NCI-H226 (cell line): Measurements from ENCODE around the gene KIFC3.
"Not testable (repeated sequence)": the region's sequence is repeated elsewhere in the genome, so short reads cannot be mapped to it uniquely, and the experiment has no call there.

Experiments used
- DNase-seq: peaks from one replicate; pipeline ENCODE4 v3.0.0-alpha.2; 2015

The KIFC3 gene

DNA sequence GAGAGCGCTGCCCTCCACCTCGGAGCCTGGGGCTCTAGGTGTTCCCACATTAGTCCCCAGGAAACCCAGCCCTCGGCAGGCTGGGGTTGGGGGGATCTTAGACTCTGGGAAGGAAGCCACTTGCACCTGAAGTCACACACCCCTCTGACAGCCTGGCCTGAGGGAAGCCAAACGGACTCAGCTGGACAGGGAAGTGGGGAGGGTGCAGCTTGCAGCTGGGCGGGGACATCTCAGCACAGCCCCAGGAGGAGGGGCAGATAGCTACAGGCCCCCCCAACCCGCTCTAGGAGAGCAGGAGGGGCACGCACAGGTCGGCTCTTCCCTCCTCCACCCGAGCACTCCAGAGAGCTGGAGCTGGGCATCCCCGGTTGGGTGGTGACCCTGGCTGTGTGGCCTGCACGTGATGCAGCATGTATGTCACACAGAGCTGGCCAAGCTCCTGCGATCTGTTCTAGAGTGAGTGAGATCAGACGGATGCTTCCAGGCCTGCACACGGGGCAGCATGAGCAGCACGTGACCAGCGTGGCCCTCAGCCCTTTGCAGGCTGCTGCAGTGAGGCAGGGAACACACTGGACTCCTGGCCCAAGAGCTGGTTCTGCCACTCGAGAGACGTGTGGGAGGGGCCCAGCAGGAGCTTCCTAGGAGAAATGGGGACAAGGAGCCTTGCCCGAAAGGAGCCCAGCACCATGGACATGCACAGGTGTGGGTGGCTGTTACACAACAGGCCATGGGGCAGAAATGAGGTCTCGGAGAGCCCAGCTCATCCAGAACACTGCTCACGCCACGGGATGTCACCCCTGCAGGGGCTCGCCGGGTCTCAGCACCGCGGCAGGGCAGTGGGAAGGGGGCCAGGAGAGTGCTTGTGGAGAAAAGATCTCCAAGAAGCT, 15.4 kb downstream of the KIFC3 start:
- DNase-seq: no peak

DNA sequence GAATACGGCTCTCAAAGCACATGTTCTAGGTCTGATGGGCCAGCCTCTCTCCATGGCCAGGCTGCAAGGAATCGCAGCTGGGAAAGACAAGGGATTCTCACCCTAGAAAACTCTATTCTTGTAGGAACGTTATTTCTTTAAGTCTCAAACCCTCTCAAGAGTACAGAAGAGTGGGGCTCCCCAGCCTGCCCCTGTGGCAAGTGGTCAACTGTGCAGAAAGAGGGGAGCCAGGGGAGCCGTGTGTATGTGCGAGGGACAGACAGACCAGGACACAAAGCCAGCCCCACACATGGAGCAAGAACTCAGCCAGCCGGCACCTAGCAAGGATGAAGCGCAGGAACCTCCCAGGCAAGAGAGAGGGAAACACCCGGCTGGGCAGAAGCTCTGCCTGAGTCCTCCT, 16.4 kb downstream of the KIFC3 start:
- DNase-seq: no peak

DNA sequence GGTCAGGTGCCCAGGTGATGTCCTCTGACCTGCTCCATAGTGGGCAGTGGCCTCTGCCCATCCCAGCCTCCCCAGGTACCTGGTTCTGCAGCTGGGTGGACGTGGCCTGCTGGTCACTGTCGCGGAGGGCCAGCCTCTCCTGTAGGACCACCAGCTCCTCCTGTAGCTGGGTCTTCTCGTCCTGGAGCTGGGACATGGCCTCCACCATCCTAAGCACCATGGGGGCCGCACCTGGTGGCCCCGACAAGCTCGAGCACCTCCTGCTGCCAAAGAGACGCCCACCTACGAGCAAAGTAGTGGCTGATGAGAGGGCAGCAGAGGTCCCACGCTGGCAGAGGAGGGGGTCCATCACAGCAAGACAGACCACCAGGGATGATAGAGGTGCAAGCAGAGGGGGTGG, 16.9 kb downstream of the KIFC3 start:
- no peak for DNase-seq

DNA sequence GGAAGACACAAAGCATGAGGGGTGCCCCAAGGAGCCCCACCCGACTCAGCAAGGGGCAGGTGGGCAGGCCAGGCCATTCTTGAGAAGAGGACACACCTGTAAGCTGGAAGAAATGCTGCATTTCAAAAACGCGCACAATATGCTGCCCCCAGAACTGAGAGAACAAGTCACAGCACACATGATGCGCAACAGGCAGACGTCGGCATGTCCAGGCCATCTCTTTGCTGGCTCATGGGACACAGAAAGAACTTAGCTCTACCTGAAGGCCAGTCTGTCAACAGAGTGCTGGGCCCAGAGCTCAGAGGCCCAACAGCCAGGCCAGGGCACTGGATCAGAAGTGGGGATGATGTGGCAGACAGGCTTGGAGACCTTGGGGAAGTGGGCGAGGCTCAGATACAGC, 18.0 kb downstream of the KIFC3 start:
- DNase-seq: no peak

DNA sequence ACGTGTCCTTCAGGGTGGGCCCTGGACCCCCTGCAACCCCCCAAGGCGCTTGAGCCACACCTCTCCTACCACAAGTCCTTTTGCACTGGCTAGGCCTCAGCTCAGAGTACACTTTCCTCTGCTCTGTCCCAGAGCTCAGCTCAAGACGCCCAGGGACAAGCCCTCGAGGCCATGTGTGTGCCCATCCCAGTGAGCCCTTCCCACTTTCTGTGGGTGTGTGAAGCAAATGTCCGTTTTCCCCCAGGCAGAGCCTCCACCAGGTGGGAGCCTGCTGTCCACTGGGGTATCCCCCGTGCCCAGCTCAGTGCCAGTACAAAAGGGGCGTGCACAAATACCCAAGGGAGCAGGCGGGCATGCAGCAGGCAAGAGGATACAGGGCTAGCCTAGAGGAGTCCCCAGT, 18.4 kb downstream of the KIFC3 start:
- DNase-seq: no peak

DNA sequence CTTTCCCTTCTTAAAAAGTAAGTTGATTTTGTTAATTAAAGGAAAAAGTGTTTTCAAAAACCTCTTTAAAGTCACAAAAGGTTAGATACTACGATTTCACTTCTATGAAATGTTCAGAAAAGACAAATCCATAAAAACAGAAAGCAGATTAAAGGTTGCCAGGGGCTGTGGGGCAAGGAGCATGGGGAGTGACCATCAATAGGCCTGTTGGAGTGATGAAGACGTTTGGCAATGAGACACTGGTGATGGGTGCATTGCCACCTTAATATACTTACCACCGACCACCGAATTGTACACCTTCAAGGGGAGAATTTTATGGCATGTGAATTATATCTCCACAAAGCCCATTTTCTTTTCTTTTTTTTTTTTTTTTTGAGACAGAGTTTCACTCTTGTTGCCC, 19.2 kb downstream of the KIFC3 start:
- no peak for DNase-seq

DNA sequence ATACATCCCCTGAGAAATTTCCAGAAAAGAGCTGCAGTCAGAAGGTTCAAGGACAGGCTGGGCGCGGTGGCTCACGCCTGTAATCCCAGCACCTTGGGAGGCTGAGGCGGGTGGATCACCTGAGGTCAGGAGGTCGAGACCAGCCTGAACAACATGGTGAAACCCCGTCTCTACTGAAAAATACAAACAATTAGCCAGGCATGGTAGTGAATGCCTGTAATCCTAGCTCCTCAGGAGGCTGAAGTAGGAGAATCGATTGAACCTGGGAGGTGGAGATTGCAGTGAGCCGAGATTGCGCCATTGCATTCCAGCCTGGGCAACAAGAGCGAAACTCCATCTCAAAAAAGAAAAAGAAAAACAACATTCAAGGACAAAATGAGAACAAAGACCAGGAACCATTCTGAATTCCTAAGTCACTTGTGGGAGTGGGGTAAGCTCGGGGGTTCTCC, 19.7 kb downstream of the KIFC3 start:
- not testable (repeated sequence) for DNase-seq

DNA sequence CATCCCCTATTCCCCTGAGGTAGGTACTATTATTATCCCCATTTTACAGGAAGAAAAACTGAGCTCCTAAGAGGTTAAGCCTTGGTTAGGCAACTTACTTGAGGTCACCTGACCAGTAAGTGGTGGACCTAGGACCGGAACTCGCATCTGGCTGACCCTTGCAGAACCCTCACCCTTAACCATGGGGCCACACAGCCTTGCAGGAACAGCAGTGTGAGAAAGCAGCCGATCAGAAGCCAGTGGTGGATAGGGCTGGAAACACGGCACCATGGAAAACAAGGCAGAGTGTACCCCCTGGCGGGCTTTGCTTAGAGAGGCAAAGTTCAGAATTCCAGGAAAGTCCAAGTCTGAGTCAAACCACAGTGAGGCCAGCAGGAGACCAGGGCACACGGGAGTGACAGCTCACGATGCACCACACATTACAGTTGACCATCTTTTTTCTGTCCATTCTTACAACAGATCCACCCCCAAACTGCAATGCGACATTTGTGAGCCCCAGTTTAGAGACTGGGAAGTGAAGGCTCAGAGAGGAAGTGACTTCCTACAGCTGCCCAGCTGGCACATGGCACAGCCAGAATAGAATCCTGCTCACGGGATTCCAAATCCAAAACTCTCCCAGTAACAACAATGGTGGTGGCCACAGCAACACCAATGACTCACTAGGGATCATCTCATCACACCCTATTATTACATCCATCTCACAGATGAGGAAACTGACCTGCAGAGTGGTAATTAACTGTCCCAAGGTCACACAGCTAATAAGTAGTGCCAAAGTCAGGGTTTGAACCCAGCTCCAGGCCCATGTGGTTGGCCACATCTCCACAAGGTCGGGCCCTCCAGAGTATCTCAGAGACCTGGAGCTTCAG, 20.3 kb downstream of the KIFC3 start:
- DNase-seq: no peak

DNA sequence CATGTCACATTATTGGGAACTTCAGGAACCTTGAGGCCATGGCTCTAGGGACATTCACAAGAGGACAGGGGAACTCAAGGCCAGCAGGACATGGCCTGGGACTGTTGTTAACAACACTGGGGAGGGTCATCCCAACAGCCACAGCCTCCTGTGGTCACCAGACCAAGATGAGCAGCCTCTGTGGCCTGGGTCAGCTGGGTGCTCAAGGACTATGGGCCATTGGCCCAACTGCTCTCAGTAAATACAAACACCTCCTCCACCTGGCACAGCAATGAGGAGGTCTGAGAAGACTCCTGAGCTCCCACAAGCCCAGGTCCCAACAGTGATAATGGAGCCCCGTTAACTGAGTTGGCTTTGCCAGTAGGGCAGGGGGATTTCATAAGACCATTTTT, 20.9 kb downstream of the KIFC3 start:
- no peak for DNase-seq

DNA sequence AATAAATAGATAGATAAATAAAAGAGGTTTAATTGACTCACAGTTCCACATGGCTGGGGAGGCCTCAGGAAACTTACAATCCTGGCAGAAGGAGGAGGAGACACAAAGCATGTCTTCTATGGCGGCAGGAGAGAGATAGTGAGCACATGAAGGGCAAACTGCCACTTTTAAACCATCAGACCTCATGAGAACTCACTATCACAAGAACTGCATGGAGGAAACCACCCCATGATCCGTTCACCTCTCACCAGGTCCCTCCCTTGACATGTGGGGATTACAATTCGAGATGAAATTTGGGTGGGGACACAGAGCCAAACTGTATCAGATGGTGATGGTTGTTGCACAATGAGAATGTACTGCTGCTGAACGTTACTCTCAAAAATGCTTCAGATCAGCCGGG, 22.5 kb downstream of the KIFC3 start:
- DNase-seq: not testable (repeated sequence)

DNA sequence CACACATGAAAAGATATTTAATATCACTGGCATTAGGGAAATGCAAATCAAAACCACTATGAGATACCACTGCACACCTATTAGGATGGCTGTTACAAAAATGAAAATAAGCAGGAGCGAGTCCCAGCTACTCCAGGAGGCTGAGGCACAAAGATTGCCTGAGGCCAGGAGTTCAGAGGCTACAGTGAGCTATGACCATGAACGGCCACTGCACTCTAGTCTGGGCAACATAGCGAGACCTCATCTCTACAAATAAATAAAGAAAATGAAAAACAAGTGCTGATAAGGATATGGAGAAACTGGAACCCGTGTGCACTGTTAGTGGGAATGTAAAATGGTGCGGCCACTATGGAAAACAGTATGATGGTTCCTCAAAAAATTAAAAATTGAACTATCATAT, 23.6 kb downstream of the KIFC3 start:
- no peak for DNase-seq

DNA sequence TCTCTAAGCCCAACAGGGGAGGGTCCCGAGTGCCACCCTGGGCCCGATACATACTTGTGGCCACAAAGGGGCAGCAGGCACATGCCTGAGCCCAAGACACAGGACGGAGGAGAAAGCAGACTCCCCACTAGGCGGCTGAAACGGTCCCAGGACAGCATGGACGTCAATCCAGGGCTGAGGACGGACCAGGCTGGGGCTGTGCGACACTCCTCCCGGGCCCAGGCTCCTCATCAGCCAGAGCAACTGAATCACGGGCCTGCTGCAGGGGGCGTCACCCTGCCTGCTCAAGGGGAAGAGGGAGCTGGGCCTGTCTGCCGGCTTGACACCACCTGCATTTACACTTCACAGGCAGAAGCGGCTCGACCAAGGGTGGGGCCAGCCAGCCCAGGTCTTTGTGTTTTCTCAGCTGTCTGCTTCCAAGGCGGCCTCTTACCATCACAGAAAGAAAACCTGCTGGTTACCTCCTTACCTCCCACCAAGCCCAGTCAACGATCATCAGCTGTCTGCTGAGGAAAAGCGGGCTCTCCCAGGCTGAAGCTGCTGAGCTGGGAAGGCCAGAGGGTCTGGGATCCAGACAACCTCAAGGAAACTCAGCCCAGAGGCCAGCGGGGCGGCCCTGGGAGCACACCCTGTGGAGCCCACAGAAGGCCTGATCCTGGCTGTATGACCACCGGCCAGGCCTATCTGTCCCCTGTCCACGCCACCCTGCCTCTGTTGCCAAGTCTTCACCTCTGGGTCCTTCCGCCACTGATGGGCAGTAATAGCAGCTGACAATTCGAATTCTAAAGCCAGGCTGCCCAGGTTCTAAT, 26.4 kb downstream of the KIFC3 start:
- DNase-seq: no peak

DNA sequence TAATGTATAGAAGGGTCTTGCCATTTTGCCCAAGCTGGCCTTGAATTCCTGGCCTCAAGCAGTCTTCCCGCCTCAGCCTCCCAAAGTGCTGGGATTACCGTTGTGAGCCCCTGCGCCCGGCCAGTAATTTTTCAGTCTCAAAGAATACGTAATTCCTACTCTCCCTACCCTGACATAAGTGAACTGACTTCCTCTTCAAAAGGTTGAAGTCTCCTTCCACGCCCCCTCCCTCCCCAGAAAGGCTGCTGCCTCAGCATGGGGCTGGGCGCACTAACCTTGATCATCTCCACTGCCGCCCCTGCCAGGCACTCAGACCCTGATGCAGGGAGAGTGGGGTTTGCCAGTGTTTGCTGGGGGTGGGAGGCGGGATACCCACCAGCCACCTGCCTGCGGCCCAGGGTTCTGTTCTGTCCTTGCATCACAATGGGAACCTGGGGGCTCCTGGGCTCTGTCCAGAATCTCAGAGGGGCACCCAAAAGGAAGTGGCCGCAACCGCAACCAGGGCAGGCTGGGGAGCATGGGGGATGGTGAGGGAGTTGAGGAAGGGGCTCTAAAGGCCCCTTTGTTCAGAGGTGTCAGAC, 27.5 kb downstream of the KIFC3 start:
- DNase-seq: no peak

DNA sequence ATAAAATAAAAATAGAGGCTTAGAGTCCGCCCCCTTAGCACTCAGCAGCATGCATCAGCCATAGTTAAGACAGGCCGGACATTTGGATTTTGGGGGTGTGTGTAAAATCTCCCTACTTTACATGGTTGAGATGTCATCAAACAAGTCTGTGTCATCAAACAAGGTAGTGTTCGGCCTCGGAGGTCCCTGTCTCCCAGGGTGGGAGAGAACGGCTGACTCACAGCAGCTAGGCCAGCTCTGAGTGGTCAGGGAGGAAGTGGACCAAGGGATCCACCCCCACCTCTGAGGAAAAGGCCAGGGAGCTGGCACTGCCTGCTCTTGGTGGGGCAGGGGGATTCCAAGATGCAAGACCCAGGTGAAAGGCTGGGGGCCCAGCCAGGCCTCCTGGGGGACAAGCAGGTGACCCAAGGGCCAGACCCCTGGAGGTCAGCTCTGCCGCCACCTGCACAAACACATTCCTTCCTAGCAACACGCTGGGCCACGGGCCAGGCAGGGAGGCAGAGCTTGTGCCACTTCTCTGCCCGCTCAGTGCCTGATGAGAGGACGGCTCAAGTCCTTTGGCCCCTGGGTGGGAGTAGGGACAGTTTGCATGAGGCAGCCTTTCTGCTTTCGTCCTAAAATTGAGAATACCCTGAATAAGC, 28.5 kb downstream of the KIFC3 start:
- no peak for DNase-seq

DNA sequence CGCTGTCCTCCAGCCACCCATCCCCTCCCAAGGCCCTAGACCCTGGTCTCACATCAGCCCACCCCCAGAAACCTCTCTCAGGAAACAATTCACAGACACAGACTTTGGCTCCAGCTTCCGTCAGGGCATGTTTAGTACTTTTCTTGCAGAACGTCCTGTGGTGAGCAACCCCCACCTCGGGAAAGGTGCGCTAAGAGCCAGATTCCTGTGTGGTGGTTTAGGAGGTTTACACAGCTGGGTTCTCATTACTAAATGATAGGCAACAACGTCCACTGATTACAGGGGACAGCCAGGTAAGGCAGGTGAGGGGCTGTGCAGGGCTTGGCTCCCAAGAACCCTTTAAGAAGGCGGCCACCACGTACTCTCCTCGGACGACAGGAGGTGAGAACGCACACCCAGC, 29.3 kb downstream of the KIFC3 start:
- DNase-seq: no peak

DNA sequence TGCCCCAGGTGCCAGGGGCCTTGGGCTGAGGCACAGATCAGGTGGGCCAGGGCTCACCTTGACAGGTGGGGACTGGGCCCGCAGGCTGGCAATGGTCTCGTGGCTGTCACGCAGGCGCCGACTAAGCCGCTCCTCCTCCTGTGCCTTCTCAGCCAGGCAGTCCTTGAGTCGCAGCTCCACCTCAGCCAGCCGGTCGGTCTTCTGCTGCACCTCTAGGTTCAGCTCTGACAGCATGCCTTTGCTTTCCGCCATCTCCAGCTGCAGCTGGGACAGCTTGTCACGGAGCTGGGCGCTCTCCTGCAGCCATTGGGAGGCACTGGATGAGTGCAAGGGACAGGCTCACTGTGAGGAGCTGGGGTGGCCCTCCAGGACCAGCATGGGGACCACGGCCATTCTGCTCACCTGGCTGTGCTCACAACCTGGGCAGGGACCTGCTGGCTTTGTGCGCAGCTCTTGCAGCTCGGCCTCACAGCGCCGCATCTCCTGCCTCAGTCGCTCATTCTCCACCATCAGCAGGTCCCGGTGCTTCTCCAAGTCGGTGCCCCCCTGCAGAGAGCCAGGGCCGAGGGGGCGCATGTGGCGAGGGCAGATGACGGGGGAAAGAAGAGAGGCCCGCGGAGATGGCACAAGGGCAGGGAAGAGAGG, 31.0 kb downstream of the KIFC3 start:
- DNase-seq: no peak

DNA sequence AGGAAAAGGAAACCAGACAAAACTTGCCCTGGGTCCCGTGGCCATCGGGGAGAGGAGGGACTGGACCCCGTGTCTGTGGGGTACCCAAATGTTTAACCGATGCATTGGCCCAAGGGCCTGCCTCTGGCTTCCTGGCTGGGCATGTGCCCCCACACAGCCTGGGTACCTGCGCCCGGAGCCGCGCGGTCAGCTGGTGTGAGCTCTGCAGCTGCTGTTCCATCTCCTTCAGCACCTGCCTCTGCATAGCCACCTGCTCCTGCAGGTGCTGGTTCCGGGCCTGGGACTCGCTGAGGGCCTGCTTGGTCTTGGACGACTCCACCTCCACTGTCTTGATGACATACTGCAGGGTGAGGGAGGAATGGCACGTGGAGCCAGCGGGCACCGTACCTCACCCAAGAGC, 31.9 kb downstream of the KIFC3 start:
- no peak for DNase-seq

DNA sequence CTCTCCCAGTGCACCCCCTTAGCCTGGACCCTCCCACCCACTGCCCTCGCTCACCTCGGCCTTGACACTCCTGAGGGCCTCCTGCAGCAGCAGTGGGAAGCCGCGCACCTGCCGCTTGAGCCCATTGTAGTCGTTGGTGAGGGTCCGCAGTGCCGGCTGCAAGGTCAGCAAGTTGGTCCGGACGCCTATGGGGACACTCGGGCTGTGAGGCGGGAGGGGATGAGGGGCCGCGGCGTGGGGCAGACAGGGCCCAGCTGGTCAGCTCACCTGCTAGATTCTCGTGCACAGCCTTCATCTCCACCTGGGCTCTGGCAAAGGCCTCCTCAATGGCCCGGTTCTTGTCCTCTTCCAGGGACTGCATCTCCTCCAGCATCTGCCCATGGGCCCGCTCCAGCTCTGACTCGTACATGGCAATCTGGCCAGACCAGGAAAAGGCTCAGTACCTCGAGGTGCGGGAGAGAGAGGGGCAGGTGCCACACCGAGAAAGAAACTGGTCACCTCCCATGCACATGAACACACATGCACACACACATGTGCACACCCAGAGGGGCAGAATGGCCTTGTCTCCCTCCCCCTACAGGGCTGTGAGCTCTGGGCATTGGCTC, 32.6 kb downstream of the KIFC3 start:
- DNase-seq: no peak

DNA sequence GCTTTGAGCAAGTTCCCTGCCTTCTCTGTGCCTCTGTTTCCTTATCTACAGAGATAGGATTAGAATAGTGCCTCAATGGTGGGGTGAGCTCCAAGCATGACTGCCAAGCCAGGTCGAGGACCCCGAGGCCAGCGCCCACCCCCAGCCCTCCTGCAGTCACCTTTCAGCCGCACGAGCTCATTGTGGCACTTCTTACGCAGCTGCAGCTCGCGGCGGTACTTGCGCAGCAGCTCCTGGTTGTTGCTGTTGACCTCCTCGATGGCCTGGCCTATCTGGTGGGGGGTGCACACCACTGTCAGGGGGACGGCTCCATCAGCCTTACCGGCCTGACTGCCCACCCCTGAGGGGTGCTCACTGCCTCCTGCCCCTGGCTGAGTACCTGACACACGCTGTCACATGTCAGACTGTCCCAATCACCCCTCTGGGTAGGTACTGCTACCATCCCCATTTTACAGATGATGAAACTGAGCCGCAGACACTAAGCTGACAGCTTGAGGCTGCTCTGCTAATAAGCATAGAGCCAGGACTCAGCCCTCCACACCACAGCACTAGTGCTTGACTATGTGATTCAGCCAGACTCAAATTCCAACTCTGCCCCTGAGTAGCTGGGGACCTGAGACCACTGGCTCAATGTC, 35.5 kb downstream of the KIFC3 start:
- DNase-seq: no peak

DNA sequence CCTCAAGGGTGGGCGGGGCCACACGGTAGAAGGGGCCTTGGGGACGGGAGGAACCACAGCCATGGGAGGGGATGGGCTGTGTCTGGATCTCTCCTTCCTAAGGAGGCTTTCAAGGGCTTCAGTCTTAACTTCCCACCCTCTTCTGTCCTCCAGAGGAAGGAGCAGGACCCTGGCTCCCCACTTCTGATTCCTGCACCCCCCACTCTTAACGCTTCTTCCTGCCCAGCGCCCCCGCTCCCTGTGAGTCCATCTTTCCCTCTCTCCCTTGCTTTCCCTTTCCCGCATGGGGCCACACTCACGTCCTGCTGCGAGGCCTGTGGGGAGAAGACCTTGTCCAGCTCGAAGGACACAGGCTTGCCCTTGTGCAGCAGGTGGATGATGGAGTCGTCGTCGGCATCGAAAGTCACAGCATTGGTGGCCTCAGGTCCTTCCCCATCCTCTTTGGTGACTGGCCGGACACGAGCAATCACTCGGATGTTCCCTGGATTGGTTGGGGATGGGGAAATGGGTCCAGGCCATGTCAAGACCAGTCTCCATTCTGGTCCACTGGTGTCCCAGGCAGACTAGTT, 37.0 kb downstream of the KIFC3 start:
- no peak for DNase-seq
